CD4-positive, alpha-beta T cell (primary cell): ENCODE measurements around the gene DNAH9. TPM values are rescaled to one million over a fixed set of nuclear protein-coding genes. Genes with fewer than 3 reads are reported as not detected.

ENCODE experiments used
- ATAC-seq: fragments of 200-7000 bp; cut with Tn5 transposase; one replicate; pipeline ENCODE4 v1.10.0; 2022; ENCODE audit warnings: mild to moderate bottlenecking; ENCODE audit not compliant: poor library complexity
- CTCF ChIA-PET: fragments of 350-600 bp; sonication (Branson Sonifier 250); formaldehyde crosslinking; loops from one replicate; lab custom pipeline; 2021; ENCODE audit warnings: antibody characterized with exemption, inconsistent platforms; lab: Charles Lee
- POLR2A ChIA-PET: fragments of 350-600 bp; sonication (Branson Sonifier 250); formaldehyde crosslinking; loops from one replicate; lab custom pipeline; 2021; ENCODE audit warnings: antibody characterized with exemption, inconsistent platforms; lab: Charles Lee
- DNase-seq, 14 experiments: peaks; one replicate each; pipeline ENCODE4 v3.0.0-alpha.2; 2013 to 2020; ENCODE audit warnings: mixed read lengths in 2 of 14
- H3K27ac ChIP-seq, 2 donors: one replicate each; pipeline versions ENCODE4 v1.5.1 to v1.7.0; 2013; ENCODE audit warnings: low read length in 2 of 2, low read depth in 1 of 2, mild to moderate bottlenecking in 1 of 2
- H3K27me3 ChIP-seq, 2 experiments: 1 replicate in 1 of 2; 2 replicates in 1 of 2; pipeline versions ENCODE4 v1.6.1 to v1.7.0; 2013; ENCODE audit warnings: low read length in 2 of 2, control low read depth in 1 of 2, mild to moderate bottlenecking in 1 of 2, moderate library complexity in 1 of 2; ENCODE audit not compliant: insufficient read depth in 2 of 2, control insufficient read depth in 1 of 2
- H3K36me3 ChIP-seq: one replicate; pipeline ENCODE4 v1.6.1; 2013; ENCODE audit warnings: low read length, control low read depth; ENCODE audit not compliant: insufficient read depth
- H3K4me1 ChIP-seq: one replicate; pipeline ENCODE4 v1.6.1; 2013; ENCODE audit warnings: low read length, control low read depth; ENCODE audit not compliant: insufficient read depth
- H3K4me3 ChIP-seq: one replicate; pipeline ENCODE4 v1.5.1; 2013; ENCODE audit warnings: mild to moderate bottlenecking, low read length, moderate library complexity
- H3K9me3 ChIP-seq, 2 experiments: 1 replicate in 1 of 2; 2 replicates in 1 of 2; pipeline versions ENCODE4 v1.6.1 to v1.7.0; 2013; ENCODE audit warnings: low read length in 2 of 2, mild to moderate bottlenecking in 2 of 2, control low read depth in 1 of 2, moderate library complexity in 1 of 2; ENCODE audit not compliant: control insufficient read depth in 1 of 2, insufficient read depth in 1 of 2
- H3K27ac Mint-ChIP-seq: one replicate; pipeline ENCODE4 v1.8.0; 2020; ENCODE audit warnings: mixed read lengths
- H3K27me3 Mint-ChIP-seq: one replicate; pipeline ENCODE4 v1.8.0; 2021; ENCODE audit warnings: mixed read lengths
- H3K36me3 Mint-ChIP-seq: one replicate; pipeline ENCODE4 v1.8.0; 2021; ENCODE audit warnings: low read depth, mixed read lengths
- H3K4me1 Mint-ChIP-seq: one replicate; pipeline ENCODE4 v1.8.0; 2021; ENCODE audit warnings: low read depth, mixed read lengths
- H3K4me3 Mint-ChIP-seq: one replicate; pipeline ENCODE4 v1.8.0; 2020; ENCODE audit warnings: mild to moderate bottlenecking, mixed read lengths
- H3K9me3 Mint-ChIP-seq: one replicate; pipeline ENCODE4 v1.8.0; 2020; ENCODE audit warnings: mixed read lengths
- CTCF ChIP-seq: fragments of 200-600 bp; IDR thresholded peaks from one replicate; pipeline ENCODE4 v1.8.0; 2022; ENCODE audit warnings: antibody characterized with exemption, mild to moderate bottlenecking
- intact Hi-C, 2 experiments: fragments of 100-400 bp; cut with DNase I in 1 of 2; cut with micrococcal nuclease in 1 of 2; formaldehyde crosslinking; loops; one replicate each; pipeline versions ENCODE4 v1.15.1 to v1.9.0; 2023 to 2025; cut with DNase I, micrococcal nuclease
- polyA plus RNA-seq, 2 donors: library from polyadenylated mRNA; unstranded; fragments of 120-200 nt; gene quantifications; one replicate each; pipeline ENCODE4 v1.2.1, GENCODE V29; 2013
- total RNA-seq, 174 experiments: library from RNA in 2 of 174; stranded (reverse) in 2 of 174; gene quantifications; one replicate each; pipeline ENCODE4 v1.2.3 and lab custom pipeline; 2021 to 2026

Gene DNAH9
- not detected for total RNA-seq
- 0.03 TPM for polyA plus RNA-seq (2013, experiment 1 of 2)
- polyA plus RNA-seq (2013, experiment 2 of 2) = 0.05 TPM
- 0 to 0.13 (median 0) reads per million in 172 experiments for total RNA-seq (lab: John Stamatoyannopoulos, UW)

- DNase-seq = peak in 3 of 14 experiments; percentile 1 to 25 (median 5)
- intact Hi-C loops = no loop called here
- Histone ChIP-seq H3K27me3 (peaks cover 6 to 10% of the 10 kb centered on the region in 2 experiments), H3K36me3 (no peaks in the 10 kb centered on the region), H3K27ac (no peak within 1 kb of the TSS), H3K9me3 (peaks cover 0 to 10% of the 10 kb centered on the region in 2 experiments), H3K4me1 (no peaks in the 10 kb centered on the region), H3K4me3 (no peak within 1 kb of the TSS)
- POLR2A ChIA-PET = no interaction called here
- Mint-ChIP-seq H3K27me3 (peaks cover 38% of the 10 kb centered on the region), H3K9me3 (peaks cover 3% of the 10 kb centered on the region), H3K36me3 (no peaks in the 10 kb centered on the region), H3K27ac (no peak within 1 kb of the TSS), H3K4me1 (no peaks in the 10 kb centered on the region), H3K4me3 (no peak within 1 kb of the TSS)
- CTCF ChIA-PET = no interaction called here
- no peak for ATAC-seq
- TF ChIP-seq CTCF = no peak
Measured at GRCh38 chr17:11598274-11599221, at the start of gene DNAH9. Gene DNAH9 (plus strand): TSS chr17:11598470. CDS start chr17:11598499, 29 bp downstream.

- Mint-ChIP-seq H3K36me3 (no peaks in the 10 kb centered on the region), H3K4me1 (no peaks in the 10 kb centered on the region), H3K27me3 (no peaks in the 10 kb centered on the region), H3K4me3 (no peak overlapping the region), H3K9me3 (peaks cover 6% of the 10 kb centered on the region), H3K27ac (no peak overlapping the region)
- ChIA-PET CTCF (no interaction called here), POLR2A (no interaction called here)
- H3K27me3 ChIP-seq = no peaks in the 10 kb centered on the region
- no peaks in the 10 kb centered on the region for H3K36me3 ChIP-seq
- intact Hi-C loops = no loop called here
- no peak for DNase-seq
- peaks cover 0 to 5% of the 10 kb centered on the region in 2 experiments for H3K9me3 ChIP-seq
- H3K4me3 ChIP-seq = no peak overlapping the region
- H3K27ac ChIP-seq = no peak overlapping the region
- ATAC-seq = no peak
- no peak for TF ChIP-seq CTCF
- H3K4me1 ChIP-seq = no peaks in the 10 kb centered on the region
Measured at GRCh38 chr17:11550431-11550830, 47.8 kb upstream of the DNAH9 start.

- H3K4me1 ChIP-seq = no peaks in the 10 kb centered on the region
- ATAC-seq = no peak
- H3K27ac ChIP-seq = no peak overlapping the region
- DNase-seq = no peak
- peaks cover 0 to 3% of the 10 kb centered on the region in 2 experiments for H3K9me3 ChIP-seq
- H3K4me3 ChIP-seq = no peak overlapping the region
- H3K36me3 ChIP-seq = no peaks in the 10 kb centered on the region
- H3K9me3 Mint-ChIP-seq = peaks cover 10% of the 10 kb centered on the region
- H3K36me3 Mint-ChIP-seq = no peaks in the 10 kb centered on the region
- no peak overlapping the region for H3K27ac Mint-ChIP-seq
- CTCF ChIA-PET = no interaction called here
- no peaks in the 10 kb centered on the region for H3K27me3 Mint-ChIP-seq
- H3K27me3 ChIP-seq = no peaks in the 10 kb centered on the region
- H3K4me1 Mint-ChIP-seq = no peaks in the 10 kb centered on the region
- POLR2A ChIA-PET = no interaction called here
- no peak overlapping the region for H3K4me3 Mint-ChIP-seq
- intact Hi-C loops = no loop called here
- TF ChIP-seq CTCF = no peak
Measured at GRCh38 chr17:11551442-11551841, 46.8 kb upstream of the DNAH9 start.
